GM21367 (cell line): ENCODE measurements around the gene HNRNPAB.
"Not testable (repeated sequence)": the region's sequence is repeated elsewhere in the genome, so short reads cannot be mapped to it uniquely, and the experiment has no call there.

ENCODE experiments used
- ATAC-seq: cut with Tn5 transposase; IDR thresholded peaks from one replicate; pipeline ENCODE4 v1.9.1; 2021; ENCODE audit not compliant: unreplicated experiment

Gene HNRNPAB

GRCh38 chr5:178241231-178241663, 36.9 kb downstream of the HNRNPAB start:
- no peak for ATAC-seq

GRCh38 chr5:178241688-178242231, 37.4 kb downstream of the HNRNPAB start:
- no peak for ATAC-seq

- ATAC-seq, result no peak
Measured at GRCh38 chr5:178242416-178242815, 38.1 kb downstream of the HNRNPAB start.

GRCh38 chr5:178244576-178244975, 40.2 kb downstream of the HNRNPAB start:
- ATAC-seq, result no peak

GRCh38 chr5:178245389-178245788, 41.1 kb downstream of the HNRNPAB start:
- no peak for ATAC-seq

- ATAC-seq, result no peak
Measured at GRCh38 chr5:178246624-178247279, 42.4 kb downstream of the HNRNPAB start.

- no peak for ATAC-seq
Measured at GRCh38 chr5:178247481-178248456, 43.4 kb downstream of the HNRNPAB start.

- ATAC-seq, result no peak
Measured at GRCh38 chr5:178248750-178249149, 44.4 kb downstream of the HNRNPAB start.

- no peak for ATAC-seq
Measured at GRCh38 chr5:178249191-178249989, 45.1 kb downstream of the HNRNPAB start.

GRCh38 chr5:178250263-178250662, 45.9 kb downstream of the HNRNPAB start:
- ATAC-seq, result no peak

GRCh38 chr5:178252258-178252657, 47.9 kb downstream of the HNRNPAB start:
- ATAC-seq, result no peak

- ATAC-seq, result not testable (repeated sequence)
Measured at GRCh38 chr5:178253632-178254031, 49.3 kb downstream of the HNRNPAB start.

- no peak for ATAC-seq
Measured at GRCh38 chr5:178256746-178257145, 52.4 kb downstream of the HNRNPAB start.

- ATAC-seq, result no peak
Measured at GRCh38 chr5:178257650-178258049, 53.3 kb downstream of the HNRNPAB start.

GRCh38 chr5:178259623-178260536, 55.5 kb downstream of the HNRNPAB start:
- ATAC-seq, result no peak
